Right lobe of liver (tissue), 4 donors: ENCODE measurements around the gene AP4M1.

Experiments used
- CTCF ChIP-seq, 4 donors: fragments of 200-600 bp in 3 of 4; fragments of 450-650 bp in 1 of 4; IDR thresholded peaks; one replicate each; pipeline versions ENCODE4 v1.5.1 to v1.8.0; 2016 to 2022; ENCODE audit warnings: antibody characterized with exemption in 4 of 4, mild to moderate bottlenecking in 2 of 4
- POLR2A ChIP-seq: fragments of 450-650 bp; IDR thresholded peaks from one replicate; pipeline ENCODE4 v1.6.1; 2017; ENCODE audit warnings: antibody characterized with exemption, mild to moderate bottlenecking
- donor health status: DM: no; HTN: no; CAD: no.
- donor health status: DM: no; HTN: no; CAD: no.
- donor health status: DM: no; HTN: yes; CAD: no.

GRCh38 chr7:100127866-100128636 is 26.6 kb downstream of the AP4M1 start:
- TF ChIP-seq CTCF (IDR thresholded peaks at IDR 0.05) (no peak), POLR2A (no peak)
